ENCODE data around the gene RTKN2.
A peak's percentile ranks its signal among the peaks of the same experiment; 100 is the strongest.
"Not testable (repeated sequence)": the region's sequence is repeated elsewhere in the genome, so short reads cannot be mapped to it uniquely, and the experiment has no call there.

RTKN2 gene

GRCh38 chr10:62259456-62259855, 9.2 kb downstream of the RTKN2 start:
- DNase-seq (ENCODE audit: low spot score), result no peak

DNA sequence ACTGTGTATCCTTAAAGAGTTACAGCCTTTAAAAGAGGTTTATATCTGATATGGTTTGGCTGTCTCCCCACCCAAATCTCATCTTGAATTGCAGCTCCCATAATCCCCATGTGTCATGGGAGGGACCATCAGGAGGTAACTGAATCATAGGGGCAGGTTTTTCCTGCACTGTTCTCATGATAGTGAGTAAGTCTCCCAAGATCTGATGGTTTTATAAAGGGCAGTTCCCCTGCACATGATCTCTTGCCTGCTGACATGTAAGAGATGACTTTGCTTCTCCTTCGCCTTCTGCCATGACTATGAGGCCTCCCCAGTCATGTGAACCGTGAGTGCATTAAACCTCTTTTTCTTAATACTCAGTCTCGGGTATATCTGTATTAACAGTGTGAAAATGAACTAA, 9.7 kb downstream of the RTKN2 start:
- no peak for DNase-seq (ENCODE audit: low spot score)

DNA sequence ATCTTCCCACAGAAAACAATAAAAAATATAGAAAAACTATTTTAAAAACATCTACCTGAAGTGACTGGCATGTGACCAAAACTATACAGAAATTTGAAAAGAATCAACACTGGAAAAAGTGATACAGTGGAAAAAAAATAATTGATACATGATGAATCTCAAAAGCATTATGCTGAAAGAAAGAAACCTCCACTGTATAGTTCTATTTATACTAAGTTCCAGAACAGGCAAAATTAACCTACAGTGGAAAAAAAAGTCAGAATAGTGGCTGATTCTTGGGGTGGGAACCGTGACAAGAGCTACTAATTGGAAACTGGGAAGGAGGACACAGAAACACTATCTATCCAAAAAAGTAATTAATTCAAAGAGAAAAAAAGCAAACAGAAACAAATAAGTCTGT, 14.9 kb downstream of the RTKN2 start:
- no peak for DNase-seq (ENCODE audit: low spot score)

- DNase-seq (ENCODE audit: low spot score), result no peak
These were observed 16.6 kb downstream of the RTKN2 start for GRCh38 chr10:62252051-62252450.

DNA sequence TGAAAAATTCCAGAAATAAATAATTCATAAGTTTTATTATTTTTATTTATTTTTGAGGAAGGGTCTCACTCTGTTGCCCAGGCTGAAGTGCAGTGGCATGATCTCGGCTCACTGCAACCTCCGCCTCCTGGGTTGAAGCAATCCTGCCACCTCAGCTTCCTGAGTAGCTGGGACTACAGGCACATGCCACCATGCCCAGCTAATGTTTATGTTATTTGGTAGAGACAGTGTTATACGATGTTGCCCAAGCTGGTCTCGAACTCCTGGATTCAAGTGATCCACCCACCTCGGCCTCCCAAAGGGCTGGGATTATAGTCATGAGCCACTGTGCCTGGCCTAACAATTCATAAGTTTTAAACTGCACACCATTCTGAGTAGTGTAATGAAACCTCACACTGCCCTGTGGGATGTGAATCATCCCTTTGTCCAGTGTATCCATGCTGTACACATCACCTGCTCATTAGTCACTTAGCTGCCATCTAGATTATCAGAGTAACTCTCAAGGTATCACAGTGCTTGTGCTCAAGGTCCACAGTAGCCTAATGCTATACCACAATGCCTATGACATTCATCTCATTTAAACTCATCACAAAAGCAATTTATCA, 17.9 kb downstream of the RTKN2 start:
- DNase-seq (ENCODE audit: low spot score), result no peak

GRCh38 chr10:62249957-62250356, 18.7 kb downstream of the RTKN2 start:
- no peak for DNase-seq (ENCODE audit: low spot score)

GRCh38 chr10:62248465-62248864, 20.2 kb downstream of the RTKN2 start:
- peak; percentile 16 for DNase-seq (ENCODE audit: low spot score)

GRCh38 chr10:62244785-62245467, 23.7 kb downstream of the RTKN2 start:
- DNase-seq (ENCODE audit: low spot score), result peak; percentile 86

- DNase-seq (ENCODE audit: low spot score), result peak; percentile 14
These were observed 24.6 kb downstream of the RTKN2 start for GRCh38 chr10:62244088-62244487.

GRCh38 chr10:62243647-62243997, 25.0 kb downstream of the RTKN2 start:
- no peak for DNase-seq (ENCODE audit: low spot score)

GRCh38 chr10:62242965-62243646, 25.5 kb downstream of the RTKN2 start:
- DNase-seq (ENCODE audit: low spot score), result peak; percentile 21

- DNase-seq (ENCODE audit: low spot score), result not testable (repeated sequence)
These were observed 27.1 kb downstream of the RTKN2 start for GRCh38 chr10:62241521-62241920.

DNA sequence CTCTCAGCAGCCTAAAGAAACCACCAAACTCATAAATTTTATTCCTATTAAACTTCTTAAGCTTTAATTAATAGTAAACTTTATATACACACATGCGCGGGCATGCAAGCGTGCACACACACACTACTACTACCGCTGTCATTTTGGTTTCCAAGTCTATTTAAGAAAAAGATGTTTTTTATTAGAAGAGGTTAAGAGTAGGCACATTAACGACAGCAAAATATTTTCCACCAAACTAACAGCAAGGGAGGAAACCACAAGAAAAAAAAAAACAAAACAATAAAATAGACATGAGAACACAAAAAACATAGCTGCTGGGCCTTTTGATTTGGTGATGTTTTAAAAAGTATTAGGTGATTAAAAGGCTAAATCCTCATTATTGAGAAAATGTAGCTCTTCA, 28.6 kb downstream of the RTKN2 start:
- DNase-seq (ENCODE audit: low spot score), result no peak

- no peak for DNase-seq (ENCODE audit: low spot score)
These were observed 29.8 kb downstream of the RTKN2 start for GRCh38 chr10:62238880-62239279.

GRCh38 chr10:62237966-62238365, 30.7 kb downstream of the RTKN2 start:
- no peak for DNase-seq (ENCODE audit: low spot score)

DNA sequence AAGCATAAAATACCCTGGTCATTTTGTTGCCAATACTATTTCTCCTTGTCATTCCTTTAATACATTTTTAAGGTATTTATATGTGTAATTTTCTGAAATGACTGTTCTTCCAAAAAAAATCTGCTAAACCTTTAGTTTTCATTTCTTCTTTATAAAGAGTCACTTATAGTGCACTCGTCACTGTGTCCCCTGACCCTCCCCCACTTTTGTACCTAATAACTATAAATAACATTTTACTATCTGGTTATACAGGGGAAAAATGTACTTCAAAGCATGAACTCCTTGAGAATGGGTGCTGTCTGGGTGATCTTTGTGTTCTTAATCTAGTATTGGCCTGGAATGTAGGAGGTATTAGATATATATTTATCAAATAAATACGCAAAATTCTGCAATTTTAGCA, 31.1 kb downstream of the RTKN2 start:
- no peak for DNase-seq (ENCODE audit: low spot score)

GRCh38 chr10:62234077-62234605, 34.5 kb downstream of the RTKN2 start:
- no peak for DNase-seq (ENCODE audit: low spot score)

GRCh38 chr10:62233356-62234076, 35.1 kb downstream of the RTKN2 start:
- no peak for DNase-seq (ENCODE audit: low spot score)

DNA sequence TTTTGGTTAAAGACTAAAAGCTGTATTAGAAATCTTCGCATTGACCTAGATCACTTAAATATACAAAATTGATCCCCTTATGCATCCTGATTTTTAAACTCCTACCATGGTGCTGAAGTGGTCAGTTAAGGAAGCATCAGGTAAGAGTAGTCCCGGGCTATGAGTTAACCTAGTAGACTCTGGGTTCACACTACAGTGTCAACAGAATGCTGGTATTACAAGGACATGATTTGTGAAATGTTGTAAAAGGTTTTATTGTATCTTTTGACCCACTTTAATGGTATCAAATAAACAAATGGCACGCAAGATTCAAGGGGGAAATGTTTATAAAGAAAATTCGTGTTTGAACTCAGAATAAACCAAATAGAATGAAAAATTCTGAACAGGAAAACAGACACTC, 36.8 kb downstream of the RTKN2 start:
- no peak for DNase-seq (ENCODE audit: low spot score)

DNA sequence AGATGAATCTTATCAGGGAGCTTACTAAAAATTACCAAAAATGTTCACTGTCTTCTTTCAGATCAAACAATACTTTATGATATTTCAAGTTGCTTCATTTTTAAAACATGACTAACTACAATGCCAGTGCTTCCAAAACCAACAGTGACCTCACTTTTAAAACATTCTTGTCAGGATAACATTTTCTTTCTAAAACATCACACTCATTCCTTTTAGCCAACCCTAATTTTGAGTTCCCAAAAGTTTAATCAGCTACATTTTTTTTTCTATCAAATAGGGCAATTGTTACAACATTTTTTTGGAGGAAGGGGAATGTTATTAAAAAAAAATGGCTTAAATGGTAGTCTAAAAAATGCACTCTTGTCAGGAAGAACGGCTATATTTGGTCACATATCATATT, 37.3 kb downstream of the RTKN2 start:
- no peak for DNase-seq (ENCODE audit: low spot score)

- no peak for DNase-seq (ENCODE audit: low spot score)
These were observed 38.1 kb downstream of the RTKN2 start for GRCh38 chr10:62230344-62231121.

DNA sequence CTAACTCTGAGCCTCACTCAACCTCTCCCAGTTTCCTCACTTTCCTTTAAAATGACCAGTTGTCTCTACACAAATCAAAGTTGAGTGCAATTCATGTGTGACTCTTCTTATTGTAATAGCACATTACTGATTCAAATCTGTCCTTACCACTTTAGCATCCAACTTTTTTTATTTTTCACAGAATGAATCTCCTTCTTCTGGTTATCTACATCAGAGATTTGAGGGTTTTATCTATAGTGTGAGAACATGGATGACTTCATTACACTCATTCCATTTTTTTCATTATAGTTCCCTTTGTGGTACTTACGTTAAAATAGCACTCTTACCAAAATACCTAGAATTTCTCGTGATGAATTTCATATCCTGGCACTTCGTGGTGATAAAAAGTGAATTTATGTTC, 43.3 kb downstream of the RTKN2 start:
- DNase-seq (ENCODE audit: low spot score), result no peak

Data from globus pallidus (tissue), 1 donor.